HG03575 (cell line): ENCODE results near the gene PATZ1.

Experiments used
- ATAC-seq: cut with Tn5 transposase; IDR thresholded peaks from one replicate; pipeline ENCODE4 v1.9.1; 2021; ENCODE audit not compliant: unreplicated experiment, insufficient number of reproducible peaks, low FRiP score; ENCODE audit errors: extremely low read depth

Gene PATZ1

GRCh38 chr22:31287818-31288495 lies 58.2 kb downstream of the PATZ1 start:
- no peak for ATAC-seq

GRCh38 chr22:31286360-31287255 lies 59.5 kb downstream of the PATZ1 start:
- no peak for ATAC-seq

- no peak for ATAC-seq
These were observed 61.6 kb downstream of the PATZ1 start for GRCh38 chr22:31284281-31285155.

GRCh38 chr22:31282748-31283468 lies 63.2 kb downstream of the PATZ1 start:
- no peak for ATAC-seq

GRCh38 chr22:31281733-31282132 lies 64.4 kb downstream of the PATZ1 start:
- no peak for ATAC-seq

- ATAC-seq: no peak
These were observed 66.2 kb downstream of the PATZ1 start for GRCh38 chr22:31279821-31280505.

GRCh38 chr22:31279327-31279669 lies 66.8 kb downstream of the PATZ1 start:
- ATAC-seq: no peak

- ATAC-seq: no peak
These were observed 67.4 kb downstream of the PATZ1 start for GRCh38 chr22:31278626-31279326.

GRCh38 chr22:31278151-31278621 lies 68.0 kb downstream of the PATZ1 start:
- ATAC-seq: no peak

GRCh38 chr22:31277741-31278140 lies 68.4 kb downstream of the PATZ1 start:
- ATAC-seq: no peak

- no peak for ATAC-seq
These were observed 69.5 kb downstream of the PATZ1 start for GRCh38 chr22:31276426-31277167.
